ENCODE data around the gene C3.

Gene C3

DNA sequence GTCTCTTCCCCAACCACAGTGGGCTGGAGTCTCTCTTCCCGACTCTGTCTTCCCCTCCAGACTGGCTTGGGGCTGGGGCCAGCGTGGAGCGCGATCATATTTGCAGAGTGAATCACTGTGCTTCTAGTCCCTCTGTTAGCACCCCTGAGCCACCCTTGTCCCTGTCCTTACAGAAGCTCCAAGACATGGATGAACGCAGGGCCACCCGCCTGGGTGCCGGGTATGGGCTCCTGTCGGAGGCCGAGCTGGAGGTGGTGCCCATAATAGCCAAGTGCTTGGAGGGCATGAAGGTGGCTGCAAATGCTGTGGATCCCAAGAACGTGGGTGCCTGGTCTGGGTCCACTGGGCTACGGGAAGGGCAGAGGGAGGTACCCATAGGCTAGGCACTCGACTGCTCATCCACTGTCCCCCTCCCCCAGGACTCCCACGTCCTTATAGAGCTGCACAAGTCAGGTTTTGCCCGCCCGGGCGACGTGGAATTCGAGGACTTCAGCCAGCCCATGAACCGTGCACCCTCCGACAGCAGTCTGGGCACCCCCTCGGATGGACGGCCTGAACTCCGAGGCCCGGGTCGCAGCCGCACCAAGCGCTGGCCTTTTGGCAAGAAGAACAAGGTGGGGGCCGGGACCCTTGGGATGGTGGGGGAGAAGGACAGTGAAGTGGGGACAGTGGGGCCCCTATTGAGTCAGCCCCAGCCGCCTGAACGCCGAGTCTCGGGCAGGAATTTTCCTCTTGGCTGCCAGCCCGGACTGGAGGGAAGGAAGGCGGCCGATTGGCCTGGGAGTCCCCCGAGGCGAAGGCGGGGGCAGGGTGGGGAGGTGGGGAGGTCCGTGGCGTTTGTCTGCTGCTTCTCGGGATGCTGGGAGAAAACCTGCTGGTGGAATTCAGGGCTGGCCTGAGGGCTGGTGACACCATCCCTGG, 24.2 kb upstream of the C3 start:
- FAIRE-seq = no peak

DNA sequence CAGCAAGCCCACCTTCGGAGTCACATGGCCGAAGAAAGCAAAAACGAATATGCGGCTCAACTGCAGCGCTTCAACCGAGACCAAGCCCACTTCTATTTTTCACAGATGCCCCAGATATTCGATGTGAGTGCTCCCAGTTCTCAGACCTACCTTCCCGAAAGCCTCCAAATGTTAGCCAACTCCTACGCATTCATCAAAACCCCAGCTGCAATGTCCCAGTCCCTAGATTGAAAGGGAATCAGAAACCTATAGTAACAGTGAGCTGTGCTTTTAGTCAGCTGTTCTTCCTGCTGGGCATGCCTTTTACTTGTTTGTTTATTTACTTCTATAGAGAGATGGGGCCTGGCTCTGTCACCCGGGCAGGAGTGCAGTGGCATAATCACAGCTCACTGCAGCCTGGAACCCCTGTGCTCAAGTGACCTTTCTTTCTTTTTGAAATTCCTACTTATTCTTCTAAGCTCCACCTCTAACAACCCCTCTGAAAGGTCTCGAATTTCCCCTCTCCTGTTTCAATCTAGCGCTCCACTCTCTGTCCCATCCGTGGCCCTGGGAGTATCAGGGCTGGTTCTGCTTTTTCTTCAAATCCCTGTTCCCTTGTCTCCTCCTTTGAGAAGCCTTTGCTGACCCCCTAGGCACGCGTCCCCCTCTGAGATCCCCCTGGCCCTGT, 23.4 kb upstream of the C3 start:
- no peak for FAIRE-seq

- FAIRE-seq = no peak
Observed at GRCh38 chr19:6743066-6743465, 22.6 kb upstream of the C3 start.

DNA sequence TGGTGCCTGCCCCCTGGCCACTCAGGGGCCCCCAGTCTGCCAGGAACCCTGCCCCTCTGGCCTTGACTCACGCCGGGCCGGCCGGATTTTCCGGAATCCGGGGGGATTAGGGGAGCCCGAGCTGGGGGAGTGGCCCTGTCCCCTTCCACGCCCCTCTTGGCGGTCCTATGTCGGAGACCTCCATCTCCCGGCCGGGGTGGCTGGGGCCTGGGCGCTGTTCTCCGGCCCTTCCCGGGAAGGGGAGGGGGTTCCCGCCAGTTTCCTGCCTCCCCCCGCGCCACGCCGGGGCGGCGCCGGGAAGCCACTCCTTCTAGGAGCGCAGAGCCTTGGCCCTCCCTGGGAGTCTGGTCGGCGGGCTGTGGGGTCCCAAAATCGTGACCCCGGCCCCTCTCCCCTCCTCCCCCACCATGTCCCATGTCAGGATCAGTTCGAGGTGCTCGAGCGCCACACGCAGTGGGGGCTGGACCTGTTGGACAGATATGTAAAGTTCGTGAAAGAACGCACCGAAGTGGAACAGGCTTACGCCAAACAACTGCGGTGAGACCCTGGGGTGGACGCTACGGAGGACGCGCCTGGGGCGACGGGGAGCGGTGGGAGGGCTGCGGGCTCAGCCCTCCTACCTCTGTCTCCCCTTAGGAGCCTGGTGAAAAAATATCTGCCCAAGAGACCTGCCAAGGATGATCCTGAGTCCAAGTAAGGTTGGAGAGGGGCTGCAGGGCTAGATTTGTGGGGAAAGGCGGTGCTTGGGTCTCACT, 20.3 kb upstream of the C3 start:
- no peak for FAIRE-seq

- no peak for FAIRE-seq
Observed at GRCh38 chr19:6739883-6740588, 19.6 kb upstream of the C3 start.

DNA sequence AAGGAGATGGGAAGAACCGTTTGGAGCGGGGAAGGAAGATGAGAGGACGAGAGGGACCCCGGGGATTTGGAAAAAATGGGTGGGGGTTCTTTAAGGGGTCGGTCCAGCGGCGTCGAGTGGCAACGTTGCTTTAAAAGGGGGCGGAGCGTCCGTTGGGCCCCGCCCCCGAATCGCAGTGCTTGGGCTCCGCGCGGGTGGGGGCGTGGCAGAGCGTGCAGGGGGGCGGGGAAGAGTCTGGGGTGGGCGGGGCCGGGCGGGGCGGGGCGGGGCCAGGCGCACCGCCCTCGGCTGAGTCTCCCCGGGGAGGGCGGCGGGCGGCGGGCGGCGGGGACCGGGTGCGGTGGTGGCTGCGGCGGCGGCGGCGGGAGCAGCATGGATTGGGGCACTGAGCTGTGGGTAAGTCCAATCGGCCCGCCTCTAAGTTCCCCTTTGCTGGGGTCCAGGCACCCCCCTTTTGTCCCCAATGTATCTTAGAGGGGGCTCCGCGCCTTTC, 19.0 kb upstream of the C3 start, which contains the start of gene TRIP10:
Gene TRIP10 (plus strand): TSS at position 291 of the 493 bp plus-strand sequence. CDS start 82 bp downstream, at position 373.
- FAIRE-seq = no peak

DNA sequence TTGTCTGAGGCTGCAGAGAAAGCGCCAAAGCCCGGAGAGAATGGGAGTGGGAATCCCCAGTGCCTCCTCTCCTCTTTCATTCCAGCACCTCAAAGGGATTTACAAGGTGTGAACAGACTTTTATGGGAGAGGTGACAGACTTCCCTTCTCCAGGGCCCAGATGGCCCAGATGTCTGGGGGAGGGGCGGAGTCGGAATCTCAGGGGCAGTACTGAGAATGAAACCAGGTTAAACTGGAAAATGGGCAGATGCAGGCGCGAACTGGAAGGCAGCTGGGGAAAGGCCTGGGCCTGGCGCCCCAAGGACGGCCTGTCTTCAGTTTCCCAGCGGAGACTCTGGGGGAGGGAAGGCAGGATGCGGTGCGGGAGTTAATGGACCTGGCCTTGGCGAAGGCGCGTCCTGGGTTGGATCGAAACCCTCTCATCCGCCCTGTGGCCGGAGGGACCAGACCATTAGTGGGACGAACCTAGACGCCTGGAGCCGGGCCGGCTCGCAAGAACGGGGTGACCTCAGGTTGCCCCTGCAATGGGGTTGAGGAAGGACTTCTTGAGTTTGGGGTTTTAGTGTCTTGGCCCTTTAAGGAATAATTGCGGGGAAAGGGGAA, 18.4 kb upstream of the C3 start:
- no peak for FAIRE-seq

GRCh38 chr19:6737873-6738786, 17.7 kb upstream of the C3 start:
- peak; percentile 19 for FAIRE-seq

DNA sequence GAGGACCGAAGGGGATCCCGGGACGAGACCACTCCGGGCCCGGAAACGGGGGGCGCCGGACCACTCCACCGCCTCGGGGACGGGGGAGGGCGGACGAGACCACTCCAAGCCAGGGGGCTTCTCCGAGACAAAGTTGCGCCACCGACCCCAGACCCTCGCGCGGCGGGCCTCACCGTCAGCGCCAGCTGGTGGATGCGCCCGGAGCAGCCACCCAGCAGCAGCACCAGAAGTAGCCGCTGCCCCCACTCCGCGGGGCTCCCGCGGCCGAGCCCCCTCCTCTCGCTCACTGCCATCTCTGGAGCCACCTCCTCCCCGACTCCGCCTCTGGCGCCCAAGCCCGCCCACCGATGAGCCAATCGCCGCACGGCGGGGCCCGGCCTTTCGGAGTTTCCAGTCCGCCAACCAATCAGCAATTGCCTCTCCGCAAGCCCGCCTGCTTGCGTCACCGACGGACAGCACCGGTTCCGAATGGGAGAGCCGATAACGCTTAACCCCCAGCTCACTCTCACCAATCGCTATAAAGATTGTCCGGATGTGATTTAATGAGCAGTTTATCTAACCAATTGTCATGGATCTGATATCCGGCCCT, 16.9 kb upstream of the C3 start, which contains the start of gene GPR108:
Gene GPR108 (minus strand): TSS at position 297 of the 589 bp plus-strand sequence. CDS start 4 bp downstream, at position 293.
- FAIRE-seq = peak; percentile 100

DNA sequence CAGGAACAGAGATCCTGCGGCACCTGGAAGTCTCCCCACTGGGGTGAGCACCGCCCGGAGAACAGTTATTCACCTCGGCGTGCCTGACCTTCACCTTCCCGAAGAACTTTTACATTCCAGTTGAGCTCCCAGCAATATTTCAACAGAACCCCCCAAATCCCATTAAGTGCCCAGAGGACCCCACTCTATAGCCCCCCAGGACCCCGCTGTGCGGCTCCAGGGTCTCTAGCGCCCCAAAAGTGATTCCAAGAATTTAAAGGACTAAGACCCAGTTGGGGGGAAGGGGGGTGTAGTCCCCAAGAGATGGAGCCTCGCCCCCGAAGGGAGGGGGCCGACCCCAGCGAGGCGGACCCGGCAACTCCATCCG, 16.4 kb upstream of the C3 start:
- peak; percentile 70 for FAIRE-seq

- peak; percentile 31 for FAIRE-seq
Observed at GRCh38 chr19:6736169-6736916, 15.9 kb upstream of the C3 start.

- FAIRE-seq = no peak
Observed at GRCh38 chr19:6735181-6735911, 14.9 kb upstream of the C3 start.

GRCh38 chr19:6734096-6734696, 13.7 kb upstream of the C3 start:
- no peak for FAIRE-seq

DNA sequence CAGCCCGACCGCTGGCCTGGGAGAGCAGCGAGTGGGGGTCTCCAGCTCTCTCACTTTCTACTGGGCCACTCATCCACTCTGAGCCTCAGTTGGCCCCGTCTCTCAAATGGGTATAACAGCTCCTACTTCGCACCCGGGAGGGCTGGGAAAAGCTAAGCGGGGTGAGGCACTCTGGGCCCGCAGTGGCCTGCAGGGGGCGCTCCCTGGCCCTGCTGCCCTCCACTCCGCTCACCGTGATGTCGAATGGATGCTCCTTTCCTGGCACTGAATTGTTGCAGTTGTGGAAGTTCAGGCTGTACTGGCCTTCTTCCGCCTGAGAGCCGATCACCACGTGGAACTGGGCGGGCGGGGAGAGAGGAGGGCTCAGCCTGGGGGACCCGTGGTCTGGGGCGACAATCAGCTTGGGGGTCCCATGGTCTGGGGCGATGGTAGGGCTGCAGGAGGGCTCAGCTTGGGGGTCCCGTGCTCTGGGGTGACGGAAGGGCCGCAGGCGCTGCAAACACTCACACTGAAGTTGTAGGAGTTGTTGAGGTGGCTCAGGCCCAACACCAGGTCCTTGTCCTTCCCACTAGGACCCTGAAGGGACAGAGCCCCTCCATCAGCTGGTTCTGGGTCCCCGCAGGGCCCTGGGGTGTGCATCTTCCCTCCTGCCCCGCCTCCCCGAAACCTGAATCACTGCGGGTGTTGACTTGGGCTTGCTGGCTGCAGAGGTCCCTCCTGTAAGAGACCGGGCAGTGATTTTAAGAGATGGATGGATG, 13.1 kb upstream of the C3 start:
- no peak for FAIRE-seq

DNA sequence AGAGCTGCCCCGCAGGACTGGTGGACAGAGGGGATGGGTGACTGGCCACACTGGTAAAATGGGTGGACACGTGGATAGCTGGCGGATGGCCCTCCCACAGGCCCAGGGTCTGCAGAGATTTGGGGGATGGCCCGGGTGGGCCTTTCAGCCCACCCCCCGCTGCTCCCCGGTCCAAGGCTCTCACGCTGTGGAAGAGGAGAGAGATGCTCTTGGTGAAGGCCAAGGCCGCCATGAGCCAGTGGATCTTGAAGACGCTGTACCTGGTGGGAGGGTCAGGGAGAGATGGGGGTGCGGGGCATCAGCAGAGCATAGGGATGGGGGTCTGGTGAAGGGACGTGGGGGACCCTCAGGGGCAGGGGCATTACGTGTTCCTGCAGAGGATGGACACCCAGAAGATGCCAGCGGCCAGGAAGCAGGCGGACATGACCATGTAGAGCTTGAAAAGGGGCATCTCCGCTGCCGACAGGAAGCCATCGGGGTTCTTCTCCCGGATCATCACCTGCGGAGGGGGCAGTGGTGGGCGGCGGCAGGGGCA, 12.4 kb upstream of the C3 start:
- no peak for FAIRE-seq

DNA sequence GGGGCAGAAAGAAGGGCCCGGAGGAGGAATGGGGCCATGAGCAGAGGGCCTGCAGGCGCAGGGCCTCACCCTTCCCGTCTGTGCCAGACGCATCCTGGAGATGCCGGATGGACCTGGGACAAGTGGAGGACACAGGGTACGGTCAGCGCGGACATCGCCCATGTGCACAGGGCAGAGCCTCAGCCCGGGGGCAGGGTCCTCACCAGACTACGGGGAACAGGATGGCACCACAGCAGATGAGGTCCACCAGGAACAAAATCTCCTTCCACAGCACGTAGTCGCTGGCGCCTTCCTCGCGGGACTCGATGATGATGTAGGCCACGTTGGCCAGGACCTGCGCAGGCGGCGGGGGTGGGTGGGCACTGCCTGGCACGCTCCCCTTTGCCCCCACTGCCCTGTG, 11.4 kb upstream of the C3 start:
- no peak for FAIRE-seq

DNA sequence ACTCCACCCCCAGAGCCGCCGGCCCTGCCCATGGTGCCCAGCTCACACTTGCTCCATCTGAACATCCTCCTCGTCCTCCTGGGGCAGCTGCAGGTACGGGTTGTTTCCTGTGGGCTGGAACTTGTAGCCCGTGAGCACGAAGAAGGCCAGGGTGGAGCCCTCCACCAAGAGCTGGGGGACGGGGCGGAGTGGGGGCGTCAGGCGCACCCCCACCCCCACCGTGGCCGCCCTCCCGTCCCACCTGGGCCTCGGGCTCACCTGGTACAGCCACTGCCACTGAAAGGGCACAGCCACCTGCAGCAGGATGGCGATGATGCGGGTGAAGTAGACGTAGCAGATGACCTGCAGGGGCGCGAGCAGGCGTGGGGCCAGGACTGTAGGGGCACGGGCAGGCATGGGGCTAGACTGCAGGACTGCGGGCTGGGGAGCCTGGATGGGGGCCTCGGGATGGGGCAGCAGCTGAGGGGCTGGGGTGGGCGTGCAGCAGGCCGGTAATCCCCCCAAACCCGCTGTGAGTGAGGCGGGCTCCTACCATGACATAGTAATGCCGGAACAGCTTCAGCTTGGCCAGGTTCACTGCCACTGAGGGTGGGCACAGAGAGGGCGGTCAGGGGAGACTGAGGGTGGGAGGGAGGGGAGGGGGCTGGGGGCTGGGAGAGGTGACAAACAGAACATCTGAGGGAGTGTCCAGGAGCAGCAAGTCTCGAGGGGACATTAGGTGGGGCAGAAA, 10.7 kb upstream of the C3 start:
- FAIRE-seq = no peak
